Esophagus squamous epithelium (tissue), 5 donors: ENCODE data around the gene TUBD1. TPM values are rescaled to one million over a fixed set of nuclear protein-coding genes. Genes with fewer than 3 reads are reported as not detected.
A peak's percentile ranks its signal among the peaks of the same experiment; 100 is the strongest.

Experiments
- DNase-seq: peaks from one replicate; lab custom pipeline; 2025; lab: John Stamatoyannopoulos, UW
- H3K27ac ChIP-seq, 4 donors: fragments of 200-600 bp; sonication (generic); one replicate each; pipeline ENCODE4 v1.5.1; 2016 to 2019; ENCODE audit warnings: mild to moderate bottlenecking in 1 of 4
- H3K27me3 ChIP-seq, 4 donors: fragments of 200-600 bp; sonication (generic); 1 replicate in 3 of 4; 2 replicates in 1 of 4; pipeline versions ENCODE4 v1.5.1 to v1.6.0; 2017 to 2021; ENCODE audit warnings: antibody characterized with exemption in 1 of 4
- H3K36me3 ChIP-seq, 3 donors: fragments of 200-600 bp; sonication (generic); one replicate each; pipeline ENCODE4 v1.5.1; 2016 to 2019
- H3K4me1 ChIP-seq, 3 donors: fragments of 200-600 bp; sonication (generic); one replicate each; pipeline ENCODE4 v1.5.1; 2017 to 2019
- H3K4me3 ChIP-seq, 4 donors: fragments of 200-600 bp; sonication (generic); 1 replicate in 3 of 4; 2 replicates in 1 of 4; pipeline ENCODE4 v1.5.1; 2016 to 2019; ENCODE audit warnings: mild to moderate bottlenecking in 2 of 4, moderate library complexity in 1 of 4
- H3K9me3 ChIP-seq, 3 donors: fragments of 200-600 bp; sonication (generic); one replicate each; pipeline ENCODE4 v1.5.1; 2016 to 2019
- POLR2A ChIP-seq, 4 donors: fragments of 450-650 bp; IDR thresholded peaks; one replicate each; pipeline ENCODE4 v1.6.1; 2017; ENCODE audit warnings: antibody characterized with exemption in 4 of 4, mild to moderate bottlenecking in 4 of 4, moderate library complexity in 3 of 4
- WGBS, 2 donors: methylation state at CpG; one replicate each; pipeline ENCODE4 v1.1.5; 2018; 5-methylcytosine and 5-hydroxymethylcytosine counted together
- intact Hi-C: fragments of 100-400 bp; cut with DNase I; formaldehyde crosslinking; loops from one replicate; pipeline ENCODE4 v1.15.0; 2022
- total RNA-seq, 4 donors: library from RNA; depleted of rRNA; stranded (reverse); fragments of >200 nt; gene quantifications; one replicate each; pipeline ENCODE4 v1.1.0, GENCODE V29; 2016
- TF ChIP-seq, protein P1 (sequence below), 6 experiments: fragments of 450-650 bp in 4 of 6; fragments of 200-600 bp in 2 of 6; sonication (generic) in 2 of 6; IDR thresholded peaks; one replicate each; pipeline ENCODE4 v1.5.1; 2016 to 2019; ENCODE audit warnings: antibody characterized with exemption in 6 of 6, mild to moderate bottlenecking in 4 of 6, moderate library complexity in 4 of 6
- donor health status: DM: yes; HTN: yes; CAD: no.

Gene TUBD1
- total RNA-seq, 4 donors from 2014 or later, result 8.0 to 16.0 (median 12.5) TPM

GRCh38 chr17:59916446-59916845 is 23.7 kb upstream of the TUBD1 start:
- H3K27ac ChIP-seq, result no peak overlapping the region
- TF ChIP-seq, protein P1, sequence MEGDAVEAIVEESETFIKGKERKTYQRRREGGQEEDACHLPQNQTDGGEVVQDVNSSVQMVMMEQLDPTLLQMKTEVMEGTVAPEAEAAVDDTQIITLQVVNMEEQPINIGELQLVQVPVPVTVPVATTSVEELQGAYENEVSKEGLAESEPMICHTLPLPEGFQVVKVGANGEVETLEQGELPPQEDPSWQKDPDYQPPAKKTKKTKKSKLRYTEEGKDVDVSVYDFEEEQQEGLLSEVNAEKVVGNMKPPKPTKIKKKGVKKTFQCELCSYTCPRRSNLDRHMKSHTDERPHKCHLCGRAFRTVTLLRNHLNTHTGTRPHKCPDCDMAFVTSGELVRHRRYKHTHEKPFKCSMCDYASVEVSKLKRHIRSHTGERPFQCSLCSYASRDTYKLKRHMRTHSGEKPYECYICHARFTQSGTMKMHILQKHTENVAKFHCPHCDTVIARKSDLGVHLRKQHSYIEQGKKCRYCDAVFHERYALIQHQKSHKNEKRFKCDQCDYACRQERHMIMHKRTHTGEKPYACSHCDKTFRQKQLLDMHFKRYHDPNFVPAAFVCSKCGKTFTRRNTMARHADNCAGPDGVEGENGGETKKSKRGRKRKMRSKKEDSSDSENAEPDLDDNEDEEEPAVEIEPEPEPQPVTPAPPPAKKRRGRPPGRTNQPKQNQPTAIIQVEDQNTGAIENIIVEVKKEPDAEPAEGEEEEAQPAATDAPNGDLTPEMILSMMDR (IDR thresholded peaks at IDR 0.05), result no peak
- no peak for TF ChIP-seq POLR2A (IDR thresholded peaks at IDR 0.05)
- no peaks in the 10 kb centered on the region for H3K4me1 ChIP-seq
- H3K9me3 ChIP-seq, result no peaks in the 10 kb centered on the region
- H3K4me3 ChIP-seq, result no peak overlapping the region
- H3K27me3 ChIP-seq, result no peaks in the 10 kb centered on the region
- H3K36me3 ChIP-seq, result peaks cover 4 to 96% (median 21%) of the 10 kb centered on the region in 3 donors
- no peak for DNase-seq
- intact Hi-C loops, result loop anchor here (5.0 kb wide), 1 partner anchor 121 kb away; no protein-coding TSS in a partner anchor

DNA sequence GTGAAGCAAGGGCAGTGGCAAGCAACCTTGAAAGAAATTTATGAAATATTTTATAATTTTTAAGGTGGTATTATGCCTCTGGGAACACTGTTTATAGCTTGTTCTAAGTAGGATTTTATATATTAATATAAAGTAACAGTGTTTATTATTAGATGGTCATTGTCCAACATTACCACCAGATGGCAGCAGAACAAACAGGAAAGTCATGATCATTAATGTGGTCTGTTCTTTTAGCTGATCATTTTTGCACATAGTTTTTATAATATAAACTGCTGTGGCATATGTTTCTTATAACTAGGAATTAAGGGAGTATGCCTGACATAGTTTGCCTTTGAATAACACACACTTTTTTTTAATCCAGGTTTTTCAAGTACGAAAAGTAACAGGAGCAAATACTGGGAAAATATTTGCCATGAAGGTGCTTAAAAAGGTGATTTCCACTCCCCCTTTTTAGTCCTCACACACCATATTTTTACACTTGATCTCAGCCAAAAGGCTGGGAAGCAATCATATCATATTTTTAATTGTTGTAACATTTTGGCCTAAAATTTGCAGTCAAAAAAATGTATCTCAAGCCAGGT is 21.6 kb upstream of the TUBD1 start:
- no peak for DNase-seq
- no peak for TF ChIP-seq POLR2A (IDR thresholded peaks at IDR 0.05)
- TF ChIP-seq, protein P1 (IDR thresholded peaks at IDR 0.05), result peak; percentile 41 to 69 (median 58)
- no peaks in the 10 kb centered on the region for H3K27me3 ChIP-seq
- H3K4me1 ChIP-seq, result no peaks in the 10 kb centered on the region
- H3K27ac ChIP-seq, result no peak overlapping the region
- H3K4me3 ChIP-seq, result no peak overlapping the region
- intact Hi-C loops, result no loop called here
- WGBS, 2 donors, result 72 to 84% methylated on average over 1 of the region's 1 CpG
- H3K9me3 ChIP-seq, result no peaks in the 10 kb centered on the region
- peaks cover 4 to 87% (median 19%) of the 10 kb centered on the region in 3 donors for H3K36me3 ChIP-seq

GRCh38 chr17:59907467-59907866 is 14.7 kb upstream of the TUBD1 start:
- no peak overlapping the region for H3K4me3 ChIP-seq
- no peak overlapping the region for H3K27ac ChIP-seq
- no peaks in the 10 kb centered on the region for H3K4me1 ChIP-seq
- intact Hi-C loops, result no loop called here
- 89 to 92% methylated on average over 3 of the region's 3 CpGs for whole genome bisulfite sequencing, 2 donors
- TF ChIP-seq, protein P1 (IDR thresholded peaks at IDR 0.05), result no peak
- no peak for TF ChIP-seq POLR2A (IDR thresholded peaks at IDR 0.05)
- DNase-seq, result no peak
- H3K36me3 ChIP-seq, result peaks cover 0 to 44% (median 3%) of the 10 kb centered on the region in 3 donors
- H3K9me3 ChIP-seq, result no peaks in the 10 kb centered on the region
- H3K27me3 ChIP-seq, result no peaks in the 10 kb centered on the region

DNA sequence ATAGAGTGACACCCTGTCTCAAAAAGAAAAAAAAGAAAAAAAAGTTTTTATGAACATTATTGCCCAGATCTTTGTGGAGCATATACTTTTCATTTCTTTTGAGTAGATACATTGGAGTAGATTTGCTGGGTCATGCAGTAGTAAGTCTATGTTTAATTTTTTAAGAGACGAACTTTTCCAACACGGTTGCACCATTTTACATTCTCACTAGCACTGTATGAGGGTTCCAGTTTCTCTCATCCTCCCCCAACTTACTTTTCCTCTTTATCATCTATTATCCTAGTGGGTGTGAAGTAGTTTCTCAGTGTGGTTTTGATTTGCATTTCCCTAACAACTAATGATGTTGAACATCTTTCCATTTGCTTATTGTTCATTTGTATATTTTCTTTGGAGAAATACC is 10.7 kb upstream of the TUBD1 start:
- 83 to 85% methylated on average over 2 of the region's 2 CpGs for WGBS, 2 donors

DNA sequence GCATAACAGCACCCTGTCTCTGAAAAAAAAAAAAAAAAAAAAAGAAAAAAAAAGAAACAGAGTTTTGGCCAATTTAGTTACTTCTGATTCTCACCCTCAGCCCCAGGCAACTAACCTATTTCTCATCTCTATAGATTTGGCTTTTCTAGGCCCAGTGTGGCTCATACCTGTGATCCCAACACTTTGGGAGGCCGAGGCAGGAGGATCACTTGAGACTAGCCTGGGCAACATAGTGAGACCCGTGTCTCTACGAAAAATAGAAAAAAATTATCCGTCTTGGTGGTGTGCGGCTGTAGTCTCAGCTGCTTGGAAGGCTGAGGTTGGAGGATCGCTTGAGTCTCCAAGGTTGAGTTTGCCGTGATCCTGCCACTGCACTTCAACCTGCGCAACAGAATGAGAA is 8.9 kb upstream of the TUBD1 start:
- Histone ChIP-seq H3K4me1 (peaks cover 0 to 28% (median 4%) of the 10 kb centered on the region in 3 donors), H3K27me3 (no peaks in the 10 kb centered on the region), H3K4me3 (no peak overlapping the region), H3K27ac (no peak overlapping the region), H3K36me3 (peaks cover 0 to 18% (median 0%) of the 10 kb centered on the region in 3 donors), H3K9me3 (no peaks in the 10 kb centered on the region)
- no peak for DNase-seq
- TF ChIP-seq, protein P1 (IDR thresholded peaks at IDR 0.05), result no peak
- 98 to 100% methylated on average over 7 to 8 of the region's 8 CpGs for whole genome bisulfite sequencing, 2 donors
- intact Hi-C loops, result no loop called here

More for the DNA sequence above, 10.7 kb upstream of the TUBD1 start:
- Histone ChIP-seq H3K4me1 (peaks cover 0 to 14% (median 4%) of the 10 kb centered on the region in 3 donors), H3K9me3 (no peaks in the 10 kb centered on the region), H3K27ac (no peak overlapping the region), H3K36me3 (peaks cover 0 to 26% (median 0%) of the 10 kb centered on the region in 3 donors), H3K4me3 (no peak overlapping the region), H3K27me3 (no peaks in the 10 kb centered on the region)
- intact Hi-C loops, result no loop called here
- DNase-seq, result no peak
- no peak for TF ChIP-seq POLR2A (IDR thresholded peaks at IDR 0.05)
- TF ChIP-seq, protein P1 (IDR thresholded peaks at IDR 0.05), result no peak
